Measurements from ENCODE around the gene KLRG1.

Gene KLRG1

DNA sequence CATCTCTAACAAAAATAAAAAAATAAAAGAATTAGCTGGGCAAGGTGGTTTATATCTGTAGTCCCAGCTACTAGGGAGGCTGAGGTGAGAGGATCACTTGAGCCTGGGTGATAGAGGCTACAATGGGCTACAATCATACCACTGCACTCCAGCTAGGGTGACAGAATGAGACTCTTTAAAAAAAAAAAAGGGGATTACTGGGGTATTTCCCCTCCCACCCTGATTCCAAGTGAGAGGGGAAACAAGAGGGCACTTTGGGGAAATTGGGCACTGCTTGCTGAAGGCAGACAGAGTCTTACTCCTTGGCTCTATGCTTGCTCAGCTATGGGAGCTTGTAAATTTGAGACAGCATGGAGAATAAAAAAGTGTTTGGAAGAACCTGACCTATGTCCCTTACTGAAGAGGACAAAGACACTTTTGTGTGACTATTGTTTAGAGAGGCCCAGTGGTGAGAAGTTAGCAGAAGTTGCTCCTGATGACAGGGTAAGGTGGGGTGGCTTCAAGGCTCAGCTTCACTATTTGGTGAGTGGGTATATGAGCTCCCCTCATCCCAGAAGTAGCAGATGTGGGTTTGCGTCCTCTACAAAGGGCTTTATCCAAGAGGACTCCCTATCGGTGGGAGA, 44.0 kb downstream of the KLRG1 start:
- Histone ChIP-seq H3K4me1 (ENCODE audit: control insufficient read depth, insufficient read depth, low read length) (no peaks in the 10 kb centered on the region), H3K4me3 (ENCODE audit: low read length) (no peak overlapping the region), H3K36me3 (ENCODE audit: control insufficient read depth, insufficient read depth, low read length) (no peaks in the 10 kb centered on the region), H3K27me3 (ENCODE audit: control insufficient read depth, insufficient read depth, low read length) (no peaks in the 10 kb centered on the region), H3K9ac (ENCODE audit: low read length) (no peak overlapping the region), H3K27ac (ENCODE audit: low read depth, low read length) (no peak overlapping the region)

DNA sequence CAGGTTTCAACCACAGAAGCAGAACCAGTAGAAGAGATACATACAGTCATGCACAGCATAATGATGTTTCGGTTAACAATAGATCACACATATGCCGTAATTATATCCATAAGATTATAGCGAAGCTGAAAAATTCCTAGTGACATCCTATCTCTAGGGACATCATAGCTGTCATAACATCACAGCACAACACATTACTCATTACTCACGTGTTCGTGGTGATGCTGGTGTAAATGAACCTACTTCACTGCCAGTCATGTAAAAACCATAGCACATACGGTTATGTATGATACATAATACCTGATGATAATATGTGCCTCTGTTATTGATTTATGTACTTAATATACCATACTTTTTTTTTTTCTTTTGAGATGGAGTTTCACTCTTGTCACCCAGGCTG, 44.7 kb downstream of the KLRG1 start:
- no peaks in the 10 kb centered on the region for H3K4me1 ChIP-seq (ENCODE audit: control insufficient read depth, insufficient read depth, low read length)
- H3K4me3 ChIP-seq (ENCODE audit: low read length) = no peak overlapping the region
- H3K27me3 ChIP-seq (ENCODE audit: control insufficient read depth, insufficient read depth, low read length) = no peaks in the 10 kb centered on the region
- H3K36me3 ChIP-seq (ENCODE audit: control insufficient read depth, insufficient read depth, low read length) = no peaks in the 10 kb centered on the region
- H3K27ac ChIP-seq (ENCODE audit: low read depth, low read length) = no peak overlapping the region
- H3K9ac ChIP-seq (ENCODE audit: low read length) = no peak overlapping the region

DNA sequence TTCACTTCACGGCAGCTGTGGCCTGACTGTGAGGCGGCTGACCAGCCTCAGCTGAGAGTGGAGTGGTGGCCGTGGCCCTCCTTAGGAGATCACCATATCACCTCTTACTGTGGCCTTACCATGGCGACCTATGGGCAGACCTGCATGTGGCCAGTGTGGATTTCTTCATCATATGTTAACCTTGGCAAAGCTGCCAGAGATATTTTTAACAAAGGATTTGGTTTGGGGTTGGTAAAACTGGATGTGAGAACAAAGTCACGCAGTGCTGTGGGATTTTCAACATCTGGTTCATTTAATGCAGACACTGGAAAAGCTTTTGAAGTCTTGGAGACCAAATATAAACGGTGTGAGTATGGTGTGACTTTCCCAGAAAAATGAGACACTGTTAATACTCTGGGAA, 46.9 kb downstream of the KLRG1 start:
- Histone ChIP-seq H3K36me3 (ENCODE audit: control insufficient read depth, insufficient read depth, low read length) (no peaks in the 10 kb centered on the region), H3K9ac (ENCODE audit: low read length) (no peak overlapping the region), H3K27me3 (ENCODE audit: control insufficient read depth, insufficient read depth, low read length) (no peaks in the 10 kb centered on the region), H3K4me3 (ENCODE audit: low read length) (no peak overlapping the region), H3K27ac (ENCODE audit: low read depth, low read length) (no peak overlapping the region), H3K4me1 (ENCODE audit: control insufficient read depth, insufficient read depth, low read length) (no peaks in the 10 kb centered on the region)

DNA sequence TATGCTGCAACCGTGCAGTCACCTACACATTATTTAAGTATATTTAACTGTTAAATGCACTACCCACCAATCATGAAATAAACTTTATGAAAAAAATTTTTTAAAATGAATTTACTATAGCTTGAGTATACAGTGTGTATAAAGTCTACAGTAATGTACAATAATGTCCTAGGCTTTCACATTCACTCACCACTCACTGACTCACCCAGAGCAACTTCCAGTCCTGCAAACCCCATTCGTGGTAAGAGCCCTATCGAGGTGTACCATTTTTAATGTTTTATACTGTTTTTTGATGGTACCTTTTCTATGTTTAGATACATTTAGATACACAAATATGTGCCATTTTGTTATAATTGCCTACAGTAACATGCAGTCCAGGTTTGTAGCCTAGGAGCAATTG, 48.1 kb downstream of the KLRG1 start:
- no peaks in the 10 kb centered on the region for H3K4me1 ChIP-seq (ENCODE audit: control insufficient read depth, insufficient read depth, low read length)
- no peak overlapping the region for H3K27ac ChIP-seq (ENCODE audit: low read depth, low read length)
- no peak overlapping the region for H3K9ac ChIP-seq (ENCODE audit: low read length)
- no peaks in the 10 kb centered on the region for H3K36me3 ChIP-seq (ENCODE audit: control insufficient read depth, insufficient read depth, low read length)
- no peaks in the 10 kb centered on the region for H3K27me3 ChIP-seq (ENCODE audit: control insufficient read depth, insufficient read depth, low read length)
- no peak overlapping the region for H3K4me3 ChIP-seq (ENCODE audit: low read length)

DNA sequence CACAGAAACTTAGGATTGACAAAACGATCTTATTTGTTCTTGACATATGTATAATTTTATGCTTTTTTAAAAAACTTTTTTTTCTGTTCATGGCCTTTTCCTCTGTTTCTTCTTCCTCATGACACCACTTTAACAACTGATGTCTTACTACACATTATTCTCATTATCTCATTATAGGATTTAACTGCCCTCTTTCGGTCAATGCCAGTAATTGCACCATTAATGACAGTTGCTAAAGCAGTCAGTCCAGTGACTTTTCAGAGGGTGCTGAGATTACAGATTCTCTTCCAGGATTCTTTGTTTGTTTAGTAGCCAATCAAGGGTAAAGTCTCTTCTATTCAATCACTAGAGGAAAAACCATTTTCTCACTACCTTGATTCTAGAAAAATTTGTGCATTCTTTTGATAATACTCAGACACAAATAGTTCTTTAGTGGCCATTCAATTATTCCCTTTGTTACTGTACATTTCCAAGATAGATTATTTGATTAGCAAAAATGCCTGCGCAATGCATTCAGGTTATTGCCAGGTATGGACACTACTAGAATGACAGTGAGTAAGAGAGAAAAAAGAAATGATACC, 50.1 kb downstream of the KLRG1 start:
- Histone ChIP-seq H3K36me3 (ENCODE audit: control insufficient read depth, insufficient read depth, low read length) (no peaks in the 10 kb centered on the region), H3K4me1 (ENCODE audit: control insufficient read depth, insufficient read depth, low read length) (no peaks in the 10 kb centered on the region), H3K9ac (ENCODE audit: low read length) (no peak overlapping the region), H3K27me3 (ENCODE audit: control insufficient read depth, insufficient read depth, low read length) (no peaks in the 10 kb centered on the region), H3K27ac (ENCODE audit: low read depth, low read length) (no peak overlapping the region), H3K4me3 (ENCODE audit: low read length) (no peak overlapping the region)

DNA sequence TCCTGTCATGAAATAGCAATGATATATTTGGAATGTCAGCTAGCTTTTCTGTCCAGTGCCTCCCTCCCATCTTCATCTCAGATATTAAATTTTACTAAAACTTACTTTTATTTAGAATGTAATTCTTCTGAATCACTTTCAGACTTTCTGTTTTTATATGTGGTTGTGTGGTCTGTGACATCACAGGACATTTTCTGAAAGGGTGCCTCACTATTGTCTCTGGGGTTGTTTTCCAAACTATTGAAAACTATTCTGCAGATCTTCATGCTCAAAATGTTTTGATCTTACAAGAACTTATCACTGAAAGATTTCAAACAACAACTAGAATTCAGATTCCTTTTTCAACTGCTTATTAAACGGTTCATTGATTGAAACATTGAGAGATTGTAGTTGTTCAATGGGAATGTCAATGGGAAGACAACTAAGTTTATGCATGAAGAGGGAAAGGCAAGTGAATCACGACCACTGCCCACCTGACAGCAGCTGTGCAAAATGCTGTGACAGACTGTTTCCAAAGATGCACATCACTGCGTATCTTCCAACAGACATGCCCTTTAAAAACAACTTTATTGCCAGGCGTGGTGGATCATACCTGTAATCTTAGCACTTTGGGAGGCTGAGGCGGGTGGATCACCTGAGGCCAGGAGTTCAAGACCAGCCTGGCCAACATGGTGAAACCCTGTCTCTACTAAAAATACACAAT, 51.3 kb downstream of the KLRG1 start:
- Histone ChIP-seq H3K4me1 (ENCODE audit: control insufficient read depth, insufficient read depth, low read length) (no peaks in the 10 kb centered on the region), H3K27ac (ENCODE audit: low read depth, low read length) (no peak overlapping the region), H3K36me3 (ENCODE audit: control insufficient read depth, insufficient read depth, low read length) (no peaks in the 10 kb centered on the region)

DNA sequence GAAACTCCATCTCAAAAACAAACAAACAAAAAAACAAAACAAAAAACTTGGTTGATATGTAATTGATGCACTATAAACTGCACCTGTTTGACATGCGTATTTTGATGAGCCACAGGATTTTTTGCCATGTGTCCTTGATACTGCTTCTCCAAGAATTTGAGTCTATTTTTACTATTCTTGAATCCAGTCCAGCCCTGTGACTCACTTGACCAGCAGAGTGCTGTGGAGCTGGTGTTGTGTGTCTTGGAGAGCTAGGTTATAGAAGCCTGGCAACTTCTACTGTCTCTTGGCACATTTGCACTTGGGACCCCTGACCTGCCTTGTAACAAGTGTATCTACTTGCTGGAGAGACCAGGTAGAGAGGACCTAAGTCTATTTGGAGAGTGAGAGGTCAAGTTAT, 52.0 kb downstream of the KLRG1 start:
- Histone ChIP-seq H3K27ac (ENCODE audit: low read depth, low read length) (no peak overlapping the region), H3K9ac (ENCODE audit: low read length) (no peak overlapping the region), H3K27me3 (ENCODE audit: control insufficient read depth, insufficient read depth, low read length) (no peaks in the 10 kb centered on the region), H3K4me1 (ENCODE audit: control insufficient read depth, insufficient read depth, low read length) (no peaks in the 10 kb centered on the region), H3K36me3 (ENCODE audit: control insufficient read depth, insufficient read depth, low read length) (no peaks in the 10 kb centered on the region), H3K4me3 (ENCODE audit: low read length) (no peak overlapping the region)

More for the DNA sequence above, 51.3 kb downstream of the KLRG1 start:
- Histone ChIP-seq H3K27me3 (ENCODE audit: control insufficient read depth, insufficient read depth, low read length) (no peaks in the 10 kb centered on the region), H3K4me3 (ENCODE audit: low read length) (no peak overlapping the region), H3K9ac (ENCODE audit: low read length) (no peak overlapping the region)

DNA sequence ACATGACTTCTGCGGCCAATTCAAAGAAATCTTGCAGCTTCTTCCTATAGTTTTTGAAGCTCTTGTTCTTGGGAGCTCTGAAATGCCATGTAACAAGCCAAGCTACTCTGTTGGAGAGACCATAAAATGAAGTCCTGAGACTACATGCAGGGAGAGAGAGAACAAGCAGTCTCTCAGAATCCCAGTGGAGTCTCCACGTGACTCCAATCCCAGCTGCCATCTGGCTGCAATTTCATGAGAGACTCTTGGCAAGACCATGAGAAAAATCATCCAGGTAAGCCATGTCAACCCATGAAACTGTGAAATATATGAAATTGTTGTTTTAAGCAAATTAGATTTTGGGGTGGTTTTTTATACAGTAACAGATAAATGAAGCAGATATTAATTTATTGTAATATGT, 54.4 kb downstream of the KLRG1 start:
- Histone ChIP-seq H3K27me3 (ENCODE audit: control insufficient read depth, insufficient read depth, low read length) (no peaks in the 10 kb centered on the region), H3K4me1 (ENCODE audit: control insufficient read depth, insufficient read depth, low read length) (no peaks in the 10 kb centered on the region), H3K4me3 (ENCODE audit: low read length) (no peak overlapping the region), H3K36me3 (ENCODE audit: control insufficient read depth, insufficient read depth, low read length) (no peaks in the 10 kb centered on the region), H3K27ac (ENCODE audit: low read depth, low read length) (no peak overlapping the region), H3K9ac (ENCODE audit: low read length) (no peak overlapping the region)

DNA sequence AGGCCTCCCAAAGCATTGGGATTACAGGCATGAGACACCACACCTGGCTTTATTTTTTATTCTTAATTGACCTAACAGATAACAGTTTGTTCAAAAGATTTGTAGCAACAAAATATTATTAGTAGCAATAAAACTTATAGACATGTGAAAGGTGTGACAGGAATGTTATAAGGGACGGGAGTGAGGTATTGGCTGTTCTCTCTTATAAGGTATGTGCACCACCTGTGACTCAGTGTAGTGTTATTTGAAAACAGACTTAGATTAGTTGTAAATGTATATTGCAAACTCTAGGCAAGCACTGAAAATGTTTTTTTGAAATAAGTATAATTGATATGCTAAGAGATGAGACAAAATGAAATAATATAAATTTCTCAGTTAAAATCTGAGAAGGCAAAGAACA, 57.8 kb downstream of the KLRG1 start:
- no peaks in the 10 kb centered on the region for H3K27me3 ChIP-seq (ENCODE audit: control insufficient read depth, insufficient read depth, low read length)
- H3K9ac ChIP-seq (ENCODE audit: low read length) = no peak overlapping the region
- H3K36me3 ChIP-seq (ENCODE audit: control insufficient read depth, insufficient read depth, low read length) = no peaks in the 10 kb centered on the region
- H3K4me1 ChIP-seq (ENCODE audit: control insufficient read depth, insufficient read depth, low read length) = no peaks in the 10 kb centered on the region
- no peak overlapping the region for H3K27ac ChIP-seq (ENCODE audit: low read depth, low read length)
- no peak overlapping the region for H3K4me3 ChIP-seq (ENCODE audit: low read length)

DNA sequence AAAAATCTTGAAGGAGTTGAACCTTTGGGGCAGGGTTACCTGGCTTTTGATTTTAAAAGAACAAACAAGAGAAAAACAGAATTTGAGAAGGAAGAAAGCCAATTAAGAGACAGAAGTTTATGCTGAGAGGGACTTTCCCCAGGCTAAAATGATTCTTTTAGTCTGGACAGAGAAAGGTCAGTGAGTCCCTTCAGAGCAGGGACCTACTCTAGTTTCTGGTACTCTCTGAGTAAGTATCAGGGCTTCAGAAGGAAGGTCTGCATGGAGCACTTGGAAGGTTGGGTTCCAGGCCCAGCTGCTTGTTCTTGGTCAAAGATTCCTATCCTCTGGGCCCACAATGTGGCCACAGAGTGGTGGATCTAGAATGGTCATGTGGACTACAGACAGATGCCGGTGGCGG, 59.6 kb downstream of the KLRG1 start:
- H3K36me3 ChIP-seq (ENCODE audit: control insufficient read depth, insufficient read depth, low read length) = no peaks in the 10 kb centered on the region
- H3K4me1 ChIP-seq (ENCODE audit: control insufficient read depth, insufficient read depth, low read length) = no peaks in the 10 kb centered on the region
- no peak overlapping the region for H3K27ac ChIP-seq (ENCODE audit: low read depth, low read length)
- H3K27me3 ChIP-seq (ENCODE audit: control insufficient read depth, insufficient read depth, low read length) = no peaks in the 10 kb centered on the region
- H3K9ac ChIP-seq (ENCODE audit: low read length) = no peak overlapping the region
- no peak overlapping the region for H3K4me3 ChIP-seq (ENCODE audit: low read length)

DNA sequence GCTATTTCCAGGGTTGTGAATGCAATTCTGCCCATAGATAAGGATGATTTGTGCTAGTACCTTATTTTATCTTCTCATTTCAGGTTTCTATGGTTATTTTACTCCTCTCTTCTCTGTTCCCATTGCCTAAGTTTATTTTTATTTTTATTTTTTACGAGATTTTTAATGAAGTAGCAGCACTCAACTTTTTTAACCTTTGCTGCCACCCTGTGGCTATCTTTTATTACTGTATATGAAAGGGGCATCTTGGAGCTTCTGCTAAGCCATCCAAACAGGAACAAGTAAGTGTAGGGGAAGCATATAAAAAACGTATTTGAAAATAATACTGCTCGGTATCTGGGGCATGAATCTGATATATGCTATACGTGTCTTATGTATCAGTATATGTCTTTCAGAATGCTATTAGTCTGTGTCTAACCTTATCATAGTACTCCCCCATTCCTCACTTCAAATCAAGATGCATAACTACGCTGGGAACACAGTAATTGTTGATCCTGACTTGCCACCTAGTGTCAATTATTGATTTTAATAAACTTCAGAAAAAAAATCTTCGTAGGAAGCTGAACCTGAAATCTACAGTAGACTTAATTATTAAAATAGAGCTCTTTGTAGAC, 60.3 kb downstream of the KLRG1 start:
- no peak overlapping the region for H3K9ac ChIP-seq (ENCODE audit: low read length)
- H3K4me3 ChIP-seq (ENCODE audit: low read length) = no peak overlapping the region
- H3K27me3 ChIP-seq (ENCODE audit: control insufficient read depth, insufficient read depth, low read length) = no peaks in the 10 kb centered on the region
- H3K4me1 ChIP-seq (ENCODE audit: control insufficient read depth, insufficient read depth, low read length) = no peaks in the 10 kb centered on the region
- no peak overlapping the region for H3K27ac ChIP-seq (ENCODE audit: low read depth, low read length)
- H3K36me3 ChIP-seq (ENCODE audit: control insufficient read depth, insufficient read depth, low read length) = no peaks in the 10 kb centered on the region

DNA sequence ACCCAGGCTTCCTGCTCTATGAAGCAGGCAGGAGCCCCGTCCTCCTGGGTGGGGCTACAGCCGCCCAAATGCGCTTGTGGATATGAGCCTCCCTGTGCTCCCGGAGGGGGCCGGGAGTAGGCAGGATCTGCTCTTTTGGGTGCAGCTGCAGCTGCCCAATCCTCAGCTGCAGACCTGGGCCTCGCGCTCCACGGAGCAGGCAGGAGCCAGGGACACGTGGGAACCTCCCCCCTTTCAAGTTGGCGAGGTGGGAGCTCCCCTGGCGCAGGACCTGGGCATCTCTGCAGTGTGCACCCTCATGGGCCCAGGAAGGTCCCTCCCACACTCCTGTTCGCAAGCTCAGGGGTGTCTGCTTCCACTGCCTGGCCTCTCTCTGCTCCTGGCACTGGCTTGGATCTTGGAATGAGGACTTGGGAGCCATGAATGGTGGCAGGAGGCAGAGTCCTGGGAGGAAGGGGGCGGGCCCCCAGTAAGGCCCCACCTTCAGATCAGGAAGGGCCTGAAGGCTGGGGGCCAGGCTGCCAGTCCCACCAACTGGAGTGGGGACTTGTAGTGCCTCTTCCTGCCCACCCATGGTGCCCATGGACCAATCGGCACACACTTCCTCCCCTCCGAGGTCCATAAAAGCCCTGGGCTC, 61.3 kb downstream of the KLRG1 start:
- Histone ChIP-seq H3K27ac (ENCODE audit: low read depth, low read length) (no peak overlapping the region), H3K9ac (ENCODE audit: low read length) (no peak overlapping the region), H3K4me3 (ENCODE audit: low read length) (no peak overlapping the region), H3K36me3 (ENCODE audit: control insufficient read depth, insufficient read depth, low read length) (no peaks in the 10 kb centered on the region), H3K4me1 (ENCODE audit: control insufficient read depth, insufficient read depth, low read length) (no peaks in the 10 kb centered on the region), H3K27me3 (ENCODE audit: control insufficient read depth, insufficient read depth, low read length) (no peaks in the 10 kb centered on the region)
